GM12891 (cell line): ENCODE results near the gene TNNI3K.

Source experiments
- POLR2A ChIP-seq: IDR thresholded peaks from 2 replicates; pipeline ENCODE4 v1.6.1; 2011; ENCODE audit warnings: low read depth, low read length, control low read depth
- POLR2AphosphoS5 ChIP-seq: IDR thresholded peaks from 2 replicates; pipeline ENCODE4 v1.6.1; 2011; ENCODE audit warnings: low read depth, low read length, control low read depth

GRCh38 chr1:74584185-74584584, 349.0 kb downstream of the TNNI3K start:
- no peak for TF ChIP-seq POLR2AphosphoS5
- TF ChIP-seq POLR2A = no peak
